ENCODE measurements around the gene MRPL37. TPM values are rescaled to one million over a fixed set of nuclear protein-coding genes. Genes with fewer than 3 reads are reported as not detected.

MRPL37 gene
- total and polyA plus RNA-seq, 2 of the 4 experiments (the other 2 are of a cell fraction), result 42.8 to 132 TPM

GRCh38 chr1:54167422-54168139 lies 32.4 kb upstream of the MRPL37 start:
- Histone ChIP-seq H3K4me1 (ENCODE audit: control insufficient read depth, insufficient read depth, low read length) (peaks cover 4% of the 10 kb centered on the region), H3K4ac (ENCODE audit: low read depth, low read length) (no peak overlapping the region), H3K9me1 (ENCODE audit: insufficient read depth, low read length) (peaks cover 3% of the 10 kb centered on the region; the same call in 1 of the 2 replicates), H4K91ac (ENCODE audit: insufficient read depth, low read depth, low read length) (no peak overlapping the region), H2BK15ac (ENCODE audit: low read depth, low read length) (no peak overlapping the region), H3K9ac (ENCODE audit: low read depth, low read length) (no peak overlapping the region), H3K79me1 (ENCODE audit: low read depth in 1 of 2, low read length in 2 of 2) (no peaks in the 10 kb centered on the region), H2AK9ac (replicated peaks; ENCODE audit: low read depth, low read length, poor library complexity) (no peak overlapping the region), H3K14ac (replicated peaks; ENCODE audit: low read depth, low read length) (0 out of 2 replicates have a peak overlapping the region, but pooled peaks have one; percentile 33), H3K27ac (ENCODE audit: insufficient read depth, low read length) (no peak overlapping the region), H4K5ac (ENCODE audit: low read depth, low read length) (no peak overlapping the region), H2AFZ (replicated peaks; ENCODE audit: low read length, poor library complexity) (peak overlapping the region; percentile 52), H4K20me1 (ENCODE audit: insufficient read depth, low read length) (no peaks in the 10 kb centered on the region), H3K4me3 (ENCODE audit: insufficient read depth, low read depth, low read length) (no peak overlapping the region), H3K18ac (ENCODE audit: low read depth, low read length) (no peak overlapping the region), H3K56ac (ENCODE audit: extremely low read depth, insufficient read depth, low read length) (no peak overlapping the region), H4K8ac (ENCODE audit: low read depth in 2 of 2, low read length in 2 of 2) (no peak overlapping the region), H2BK5ac (ENCODE audit: low read depth, low read length, poor library complexity, severe bottlenecking) (no peak overlapping the region), H2BK120ac (ENCODE audit: low read depth, low read length) (no peak overlapping the region), H3K4me2 (ENCODE audit: low read depth, low read length) (no peak overlapping the region), H2AK5ac (ENCODE audit: low read depth, low read length) (no peak overlapping the region), H3K23ac (ENCODE audit: low read depth, low read length) (no peak overlapping the region), H3K27me3 (ENCODE audit: control insufficient read depth, insufficient read depth, low read length) (peaks cover 2% of the 10 kb centered on the region; the same call in 1 of the 2 replicates), H3K36me3 (ENCODE audit: control insufficient read depth, insufficient read depth, low read length) (no peaks in the 10 kb centered on the region), H2BK20ac (ENCODE audit: low read depth, low read length) (no peak overlapping the region), H3K9me3 (ENCODE audit: control insufficient read depth, insufficient read depth, low read length) (no peaks in the 10 kb centered on the region)
- DNase-seq (peak; percentile 80), ATAC-seq (ENCODE audit: low read depth) (peak; percentile 95)
- intact Hi-C loops (cut with micrococcal nuclease) (no loop called here), dilution Hi-C loops (cut with HindIII; ENCODE audit: low sequenced_read_pairs, unreplicated experiment) (no loop called here), in situ Hi-C loops (cut with MboI; ENCODE audit: low sequenced_read_pairs) (no loop called here)
- BruUV-seq (replicated peaks), result no TSS peak
- WGBS, 2 experiments (ENCODE audit: extremely low coverage in 2 of 2, insufficient read length in 1 of 2), result 83% methylated on average over 4 of the region's 9 CpGs; no CpG with 5 or more reads in 1 of the 2 experiments
- ChIA-PET POLR2A (ENCODE audit: unreplicated experiment) (no interaction called here), CTCF (no interaction called here)
- TF ChIP-seq RFX5 (IDR thresholded peaks at IDR 0.05; ENCODE audit: low read depth, low read length) (no peak), FOS (IDR thresholded peaks at IDR 0.05; ENCODE audit: low read depth, low read length) (peak; percentile 59), RCOR1 (IDR thresholded peaks at IDR 0.05; ENCODE audit: insufficient replicate concordance, low read length) (no peak), CEBPB (IDR thresholded peaks at IDR 0.05; ENCODE audit: low read depth, low read length) (peak; percentile 48; the same call in 1 of the 2 replicates), CHD1 (IDR thresholded peaks at IDR 0.05; ENCODE audit: low read depth, low read length) (no peak)
- TF ChIP-seq, protein P1, sequence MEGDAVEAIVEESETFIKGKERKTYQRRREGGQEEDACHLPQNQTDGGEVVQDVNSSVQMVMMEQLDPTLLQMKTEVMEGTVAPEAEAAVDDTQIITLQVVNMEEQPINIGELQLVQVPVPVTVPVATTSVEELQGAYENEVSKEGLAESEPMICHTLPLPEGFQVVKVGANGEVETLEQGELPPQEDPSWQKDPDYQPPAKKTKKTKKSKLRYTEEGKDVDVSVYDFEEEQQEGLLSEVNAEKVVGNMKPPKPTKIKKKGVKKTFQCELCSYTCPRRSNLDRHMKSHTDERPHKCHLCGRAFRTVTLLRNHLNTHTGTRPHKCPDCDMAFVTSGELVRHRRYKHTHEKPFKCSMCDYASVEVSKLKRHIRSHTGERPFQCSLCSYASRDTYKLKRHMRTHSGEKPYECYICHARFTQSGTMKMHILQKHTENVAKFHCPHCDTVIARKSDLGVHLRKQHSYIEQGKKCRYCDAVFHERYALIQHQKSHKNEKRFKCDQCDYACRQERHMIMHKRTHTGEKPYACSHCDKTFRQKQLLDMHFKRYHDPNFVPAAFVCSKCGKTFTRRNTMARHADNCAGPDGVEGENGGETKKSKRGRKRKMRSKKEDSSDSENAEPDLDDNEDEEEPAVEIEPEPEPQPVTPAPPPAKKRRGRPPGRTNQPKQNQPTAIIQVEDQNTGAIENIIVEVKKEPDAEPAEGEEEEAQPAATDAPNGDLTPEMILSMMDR (conservative IDR thresholded peaks at IDR 0.05; ENCODE audit: low read depth, low read length), result no peak
- TF ChIP-seq, protein P2, sequence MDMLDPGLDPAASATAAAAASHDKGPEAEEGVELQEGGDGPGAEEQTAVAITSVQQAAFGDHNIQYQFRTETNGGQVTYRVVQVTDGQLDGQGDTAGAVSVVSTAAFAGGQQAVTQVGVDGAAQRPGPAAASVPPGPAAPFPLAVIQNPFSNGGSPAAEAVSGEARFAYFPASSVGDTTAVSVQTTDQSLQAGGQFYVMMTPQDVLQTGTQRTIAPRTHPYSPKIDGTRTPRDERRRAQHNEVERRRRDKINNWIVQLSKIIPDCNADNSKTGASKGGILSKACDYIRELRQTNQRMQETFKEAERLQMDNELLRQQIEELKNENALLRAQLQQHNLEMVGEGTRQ (IDR thresholded peaks at IDR 0.05; ENCODE audit: low read depth, low read length), result no peak

Measured in IMR-90 (cell line).